ENCODE data around the gene HMGB4.

DNA sequence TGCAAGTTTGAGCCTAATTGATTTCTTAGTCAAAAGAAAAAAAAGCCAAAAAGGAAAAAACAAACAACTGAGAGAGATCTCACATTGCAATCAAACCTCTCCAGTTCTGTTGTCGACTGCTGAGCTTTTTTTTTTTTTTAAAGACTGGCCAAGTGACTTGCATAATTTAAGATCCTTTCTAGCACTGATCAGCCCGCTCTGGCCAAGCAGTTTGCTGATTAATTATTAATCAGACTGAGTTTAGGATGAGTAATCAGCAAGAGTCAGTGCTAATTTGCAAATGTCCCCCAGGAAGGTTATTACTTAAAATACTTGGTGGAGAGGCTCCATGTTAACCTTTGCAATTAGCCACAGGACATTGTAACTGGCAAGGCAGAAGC, 39.3 kb downstream of the HMGB4 start:
- TF ChIP-seq CTCF (IDR thresholded peaks at IDR 0.05; ENCODE audit: extremely low read depth in 1 of 2, insufficient read depth in 1 of 2, low read depth in 1 of 2, low read length in 2 of 2) = no peak
- no peak for TF ChIP-seq EZH2 (IDR thresholded peaks at IDR 0.05; ENCODE audit: borderline replicate concordance, low read depth, low read length, severe bottlenecking)
- TF ChIP-seq POLR2AphosphoS5 (IDR thresholded peaks at IDR 0.05; ENCODE audit: insufficient read depth, low read depth, low read length) = no peak
